Erythroblast (primary cell): ENCODE measurements around the gene TICRR.
A peak's percentile ranks its signal among the peaks of the same experiment; 100 is the strongest.
"Not testable (repeated sequence)": the region's sequence is repeated elsewhere in the genome, so short reads cannot be mapped to it uniquely, and the experiment has no call there.

Experiments
- DNase-seq, 2 experiments: peaks; one replicate each; lab custom pipeline; 2025; lab: John Stamatoyannopoulos, UW
- GATA1 ChIP-seq: IDR thresholded peaks from 2 replicates; pipeline ENCODE4 v1.6.1; 2011; ENCODE audit warnings: low read depth, mild to moderate bottlenecking, control low read depth, low read length, moderate library complexity
- POLR2A ChIP-seq: IDR thresholded peaks from 2 replicates; pipeline ENCODE4 v1.6.1; 2011; ENCODE audit warnings: mild to moderate bottlenecking, low read length

Gene TICRR

GRCh38 chr15:89551550-89551949 is 23.7 kb upstream of the TICRR start:
- no peak for DNase-seq
- TF ChIP-seq GATA1 (no peak), POLR2A (no peak)

- no peak for DNase-seq
- TF ChIP-seq GATA1 = no peak
- no peak for TF ChIP-seq POLR2A
These were observed 21.6 kb upstream of the TICRR start for GRCh38 chr15:89553632-89554031.

GRCh38 chr15:89554247-89554646 is 21.0 kb upstream of the TICRR start:
- TF ChIP-seq GATA1 (no peak), POLR2A (no peak)
- DNase-seq = no peak

- TF ChIP-seq GATA1 = no peak
- TF ChIP-seq POLR2A = no peak
- DNase-seq = no peak
These were observed 19.5 kb upstream of the TICRR start for GRCh38 chr15:89555768-89556167.

GRCh38 chr15:89556413-89557262 is 18.6 kb upstream of the TICRR start:
- TF ChIP-seq GATA1 = no peak
- no peak for TF ChIP-seq POLR2A
- peak; percentile 60 to 80 for DNase-seq

GRCh38 chr15:89559769-89560264 is 15.5 kb upstream of the TICRR start:
- no peak for TF ChIP-seq POLR2A
- no peak for TF ChIP-seq GATA1
- no peak for DNase-seq

GRCh38 chr15:89566181-89566580 is 9.1 kb upstream of the TICRR start:
- no peak for TF ChIP-seq POLR2A
- TF ChIP-seq GATA1 = no peak
- DNase-seq = no peak

- DNase-seq = no peak
- TF ChIP-seq POLR2A (no peak), GATA1 (no peak)
These were observed 8.5 kb upstream of the TICRR start for GRCh38 chr15:89566621-89567294.

- TF ChIP-seq GATA1 (no peak), POLR2A (no peak)
- no peak for DNase-seq
These were observed 6.1 kb upstream of the TICRR start for GRCh38 chr15:89569090-89569745.

- peak; percentile 71 to 76 for DNase-seq
These were observed 567 bp downstream of the TICRR start for GRCh38 chr15:89575656-89576416.

GRCh38 chr15:89576417-89576773 is 1.1 kb downstream of the TICRR start:
- TF ChIP-seq POLR2A (no peak), GATA1 (no peak)
- peak in 1 of 2 experiments; percentile 44 for DNase-seq

More at GRCh38 chr15:89575656-89576416, 567 bp downstream of the TICRR start:
- TF ChIP-seq POLR2A (peak; percentile 37), GATA1 (no peak)

- DNase-seq = no peak
- no peak for TF ChIP-seq POLR2A
These were observed 2.5 kb downstream of the TICRR start for GRCh38 chr15:89577776-89578115.

GRCh38 chr15:89578146-89578545 is 2.9 kb downstream of the TICRR start:
- DNase-seq = no peak

GRCh38 chr15:89580747-89581146 is 5.5 kb downstream of the TICRR start:
- not testable (repeated sequence) for DNase-seq

More at GRCh38 chr15:89578146-89578545, 2.9 kb downstream of the TICRR start:
- no peak for TF ChIP-seq GATA1
- no peak for TF ChIP-seq POLR2A
